Measurements from ENCODE around the gene STAT5A.
A peak's percentile ranks its signal among the peaks of the same experiment; 100 is the strongest.

STAT5A gene

GRCh38 chr17:42287305-42287976 lies 857 bp upstream of the STAT5A start:
- DNase-seq (ENCODE audit: low read depth): peak; percentile 75
- TF ChIP-seq MYC (IDR thresholded peaks at IDR 0.05; ENCODE audit: low read depth, low read length) (peak; percentile 70), CTCF (IDR thresholded peaks at IDR 0.05; ENCODE audit: low read depth, low read length) (no peak), POLR2A (IDR thresholded peaks at IDR 0.05; ENCODE audit: extremely low read depth, insufficient read length) (peak; percentile 64), MAX (IDR thresholded peaks at IDR 0.05; ENCODE audit: low read depth, low read length) (peak; percentile 85)
- H3K4me3 ChIP-seq (ENCODE audit: low read depth, low read length): peak overlapping the region; percentile 57

- peak; percentile 39; the same call in 1 of the 2 replicates for TF ChIP-seq MAX (IDR thresholded peaks at IDR 0.05; ENCODE audit: low read depth, low read length)
- no peak for TF ChIP-seq CTCF (IDR thresholded peaks at IDR 0.05; ENCODE audit: low read depth, low read length)
- TF ChIP-seq MYC (IDR thresholded peaks at IDR 0.05; ENCODE audit: low read depth, low read length): peak; percentile 21; the same call in 1 of the 2 replicates
- H3K4me3 ChIP-seq (ENCODE audit: low read depth, low read length): peak overlapping the region; percentile 57
These were observed 709 bp downstream of the STAT5A start for GRCh38 chr17:42288803-42289610.

GRCh38 chr17:42289611-42290181 lies 1.4 kb downstream of the STAT5A start:
- no peak for DNase-seq (ENCODE audit: low read depth)
- TF ChIP-seq POLR2A (IDR thresholded peaks at IDR 0.05; ENCODE audit: extremely low read depth, insufficient read length) (no peak), MYC (IDR thresholded peaks at IDR 0.05; ENCODE audit: low read depth, low read length) (no peak), MAX (IDR thresholded peaks at IDR 0.05; ENCODE audit: low read depth, low read length) (no peak), CTCF (IDR thresholded peaks at IDR 0.05; ENCODE audit: low read depth, low read length) (no peak)
- peak overlapping the region; percentile 57 for H3K4me3 ChIP-seq (ENCODE audit: low read depth, low read length)

More at GRCh38 chr17:42288803-42289610, 709 bp downstream of the STAT5A start:
- no peak for DNase-seq (ENCODE audit: low read depth)

GRCh38 chr17:42290577-42290976 lies 2.3 kb downstream of the STAT5A start:
- peak overlapping the region; percentile 21 for H3K4me3 ChIP-seq (ENCODE audit: low read depth, low read length)
- DNase-seq (ENCODE audit: low read depth): no peak
- TF ChIP-seq CTCF (IDR thresholded peaks at IDR 0.05; ENCODE audit: low read depth, low read length): no peak
- TF ChIP-seq POLR2A (IDR thresholded peaks at IDR 0.05; ENCODE audit: extremely low read depth, insufficient read length): no peak
- TF ChIP-seq MAX (IDR thresholded peaks at IDR 0.05; ENCODE audit: low read depth, low read length): no peak
- TF ChIP-seq MYC (IDR thresholded peaks at IDR 0.05; ENCODE audit: low read depth, low read length): no peak

- H3K4me3 ChIP-seq (ENCODE audit: low read depth, low read length): no peak overlapping the region
- DNase-seq (ENCODE audit: low read depth): no peak
- no peak for TF ChIP-seq POLR2A (IDR thresholded peaks at IDR 0.05; ENCODE audit: extremely low read depth, insufficient read length)
- no peak for TF ChIP-seq CTCF (IDR thresholded peaks at IDR 0.05; ENCODE audit: low read depth, low read length)
- TF ChIP-seq MYC (IDR thresholded peaks at IDR 0.05; ENCODE audit: low read depth, low read length): no peak
- no peak for TF ChIP-seq MAX (IDR thresholded peaks at IDR 0.05; ENCODE audit: low read depth, low read length)
These were observed 2.8 kb downstream of the STAT5A start for GRCh38 chr17:42291129-42291528.

Data from NB4 (cell line).